Fibroblast of skin of scalp (primary cell): Measurements from ENCODE around the gene GRIK3.
"Not testable (repeated sequence)": the region's sequence is repeated elsewhere in the genome, so short reads cannot be mapped to it uniquely, and the experiment has no call there.

Source experiments
- DNase-seq: peaks from one replicate; pipeline ENCODE4 v3.0.0-alpha.2; 2013

Gene GRIK3

GRCh38 chr1:36938819-36939218, 95.5 kb downstream of the GRIK3 start:
- no peak for DNase-seq

DNA sequence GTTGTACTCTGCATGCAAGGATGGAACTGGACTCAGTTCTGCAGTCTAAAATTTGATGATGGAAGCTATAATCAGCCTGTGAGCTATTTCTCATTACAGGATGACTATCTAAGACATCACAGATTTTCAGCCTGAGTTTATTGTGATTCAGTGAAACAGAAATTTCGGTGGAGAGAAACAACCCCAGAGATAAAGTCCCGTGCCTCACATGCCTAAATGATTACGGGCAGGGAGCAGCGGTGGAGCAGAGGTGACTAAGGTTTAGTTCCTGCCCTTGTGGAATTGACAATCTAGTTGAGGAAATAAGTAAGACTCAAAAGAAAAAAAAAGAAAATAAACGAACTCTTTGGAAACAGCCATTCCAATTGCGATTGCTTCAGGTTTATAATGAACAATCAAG, 96.9 kb downstream of the GRIK3 start:
- DNase-seq, result no peak

DNA sequence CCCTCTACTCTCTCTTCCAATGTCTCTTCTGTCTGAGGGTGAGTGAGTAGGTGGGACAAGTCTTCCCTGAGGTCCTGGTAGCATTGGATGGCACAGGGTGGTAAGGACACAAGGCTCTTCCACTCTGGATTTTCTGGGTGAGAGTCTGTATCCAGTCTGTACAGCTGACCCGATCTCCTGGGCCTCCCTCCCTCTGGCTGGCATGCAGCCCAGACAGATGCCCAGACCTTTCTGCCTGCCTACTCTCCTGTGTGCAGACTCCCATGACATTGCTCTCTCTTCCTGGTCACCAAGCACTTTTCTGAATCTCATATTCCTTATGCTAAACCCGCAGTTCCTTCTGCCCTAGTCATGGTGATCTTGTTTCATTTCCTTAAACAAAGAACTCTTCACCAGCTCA, 100.3 kb downstream of the GRIK3 start:
- DNase-seq, result no peak

- DNase-seq, result no peak
These were observed 106.5 kb downstream of the GRIK3 start for GRCh38 chr1:36927826-36928225.

- no peak for DNase-seq
These were observed 109.1 kb downstream of the GRIK3 start for GRCh38 chr1:36925251-36925650.

- peak; percentile 51 for DNase-seq
These were observed 110.0 kb downstream of the GRIK3 start for GRCh38 chr1:36924282-36924811.

- DNase-seq, result no peak
These were observed 111.5 kb downstream of the GRIK3 start for GRCh38 chr1:36922593-36923426.

GRCh38 chr1:36922071-36922470, 112.2 kb downstream of the GRIK3 start:
- no peak for DNase-seq

DNA sequence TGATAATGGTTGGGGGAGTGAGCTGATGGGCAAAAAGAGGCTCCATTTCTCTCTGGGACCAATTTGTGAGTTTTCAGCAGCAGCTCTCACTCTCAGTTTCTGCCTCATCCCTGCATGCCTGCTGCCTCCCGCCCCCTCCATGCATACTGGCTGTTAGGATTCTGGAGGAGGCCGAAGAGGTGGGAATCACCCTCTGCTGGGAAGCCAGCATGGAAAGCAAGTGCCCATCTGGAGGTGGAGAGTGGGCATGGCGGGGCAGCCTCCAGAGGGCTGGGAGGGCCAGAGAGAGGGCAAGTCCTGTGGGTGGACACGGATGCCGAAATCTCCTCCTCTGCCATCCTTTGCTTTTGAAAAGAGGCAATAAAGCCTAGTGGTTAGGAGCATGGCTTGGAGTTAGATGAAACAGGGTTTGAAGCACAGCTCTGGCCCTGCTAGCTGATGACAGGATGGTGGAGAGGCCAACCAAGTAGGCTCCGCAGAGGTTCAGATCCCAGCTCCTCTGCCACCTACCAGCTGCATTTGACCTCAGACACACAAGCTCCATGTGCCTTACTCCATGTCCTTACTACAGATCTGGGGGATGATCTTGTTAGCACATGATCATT, 113.4 kb downstream of the GRIK3 start:
- DNase-seq, result no peak

DNA sequence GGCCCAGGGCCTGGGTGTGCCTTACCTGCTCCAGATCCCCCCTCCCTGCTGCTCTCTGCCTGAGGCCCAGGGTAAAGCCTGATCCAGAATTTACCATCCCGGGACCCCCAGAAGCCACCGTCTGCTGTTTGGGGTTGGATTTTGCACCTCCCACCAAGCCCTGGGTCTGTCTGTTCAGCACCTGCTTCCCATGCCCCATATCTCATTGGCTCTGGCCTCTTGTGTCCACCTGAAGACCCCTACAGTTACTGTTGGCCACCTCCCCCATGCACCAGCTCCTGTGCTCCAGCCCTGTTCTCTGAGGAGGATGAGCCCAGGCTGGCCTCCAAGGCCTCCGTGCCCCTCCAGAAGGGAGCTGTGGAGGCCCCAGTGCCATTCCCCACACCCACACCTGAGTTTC, 113.9 kb downstream of the GRIK3 start:
- no peak for DNase-seq

GRCh38 chr1:36919491-36920145, 114.7 kb downstream of the GRIK3 start:
- DNase-seq, result no peak

GRCh38 chr1:36918604-36919003, 115.7 kb downstream of the GRIK3 start:
- DNase-seq, result no peak

DNA sequence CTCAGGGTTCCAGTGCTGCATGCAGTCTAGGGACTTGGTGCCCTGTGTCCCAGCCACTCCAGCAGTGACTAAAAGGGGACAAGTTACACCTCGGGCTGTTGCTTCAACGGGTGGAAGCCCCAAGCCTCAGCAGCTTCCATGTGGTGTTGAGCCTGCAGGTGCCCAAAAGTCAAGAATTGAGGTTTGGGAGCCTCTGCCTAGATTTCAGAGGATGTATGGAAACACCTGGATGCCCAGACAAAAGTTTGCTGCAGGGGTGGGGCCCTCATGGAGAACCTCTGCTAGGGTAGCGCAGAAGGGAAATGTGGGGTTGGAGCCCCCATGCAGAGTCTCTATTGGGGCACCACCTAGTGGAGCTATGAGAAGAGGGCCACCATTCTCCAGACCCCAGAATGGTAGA, 117.8 kb downstream of the GRIK3 start:
- DNase-seq, result not testable (repeated sequence)

GRCh38 chr1:36913484-36914060, 120.7 kb downstream of the GRIK3 start:
- no peak for DNase-seq

GRCh38 chr1:36913016-36913415, 121.3 kb downstream of the GRIK3 start:
- no peak for DNase-seq

- no peak for DNase-seq
These were observed 121.9 kb downstream of the GRIK3 start for GRCh38 chr1:36912365-36912865.

- no peak for DNase-seq
These were observed 122.6 kb downstream of the GRIK3 start for GRCh38 chr1:36911561-36912364.

DNA sequence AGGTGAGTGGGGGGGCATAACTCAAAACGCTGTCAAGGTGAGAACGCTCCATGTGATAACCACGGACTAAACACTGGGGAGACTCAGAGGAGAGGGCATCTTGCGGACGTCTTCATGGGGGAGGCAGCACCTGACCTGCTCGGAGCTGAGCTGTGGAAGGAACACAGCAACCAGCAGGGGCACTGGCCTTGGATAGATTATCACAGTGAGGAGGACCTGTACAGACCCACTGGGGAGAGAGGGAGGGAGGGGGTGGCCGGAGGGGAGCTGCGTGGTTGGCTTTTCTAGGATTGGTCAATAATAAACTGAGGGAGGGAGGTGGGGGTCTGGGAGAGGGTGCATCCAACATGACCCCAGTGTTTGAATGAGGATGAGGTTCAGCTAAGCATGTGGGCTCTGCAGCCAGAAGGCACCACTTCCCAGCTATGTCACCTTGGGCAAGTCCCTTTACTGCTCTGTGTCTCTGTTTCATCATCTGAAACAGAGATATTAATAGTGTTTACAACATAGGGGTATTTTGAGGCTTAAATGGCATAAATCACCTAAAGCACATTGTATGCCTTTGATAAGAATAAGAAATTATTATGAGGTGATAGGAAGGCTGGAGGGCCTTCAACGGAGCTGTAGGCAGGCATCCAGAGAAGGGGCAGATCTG, 123.3 kb downstream of the GRIK3 start:
- no peak for DNase-seq

GRCh38 chr1:36909946-36910725, 124.2 kb downstream of the GRIK3 start:
- no peak for DNase-seq

GRCh38 chr1:36909359-36909758, 125.0 kb downstream of the GRIK3 start:
- DNase-seq, result not testable (repeated sequence)

DNA sequence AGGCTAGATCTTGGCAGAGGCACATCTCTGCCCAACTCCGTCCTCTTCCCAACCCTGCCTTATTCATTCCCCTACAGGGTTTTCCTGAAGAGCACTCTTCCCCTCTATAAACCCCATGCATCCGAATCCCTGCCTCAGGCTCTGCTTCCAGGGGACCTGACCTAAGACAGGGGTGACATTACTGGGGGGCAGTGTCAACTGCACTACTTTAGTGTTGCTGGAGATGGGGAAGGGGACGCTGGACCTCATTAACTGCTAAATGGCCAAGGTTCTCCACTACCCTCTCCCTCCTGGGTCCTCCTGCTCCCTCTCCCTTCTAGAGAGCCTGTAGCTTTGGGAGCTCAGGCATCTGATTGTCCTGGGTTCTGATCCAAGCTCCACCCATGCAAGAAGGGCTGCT, 126.2 kb downstream of the GRIK3 start:
- no peak for DNase-seq
